ENCODE data around the gene DBF4B.

Gene DBF4B

DNA sequence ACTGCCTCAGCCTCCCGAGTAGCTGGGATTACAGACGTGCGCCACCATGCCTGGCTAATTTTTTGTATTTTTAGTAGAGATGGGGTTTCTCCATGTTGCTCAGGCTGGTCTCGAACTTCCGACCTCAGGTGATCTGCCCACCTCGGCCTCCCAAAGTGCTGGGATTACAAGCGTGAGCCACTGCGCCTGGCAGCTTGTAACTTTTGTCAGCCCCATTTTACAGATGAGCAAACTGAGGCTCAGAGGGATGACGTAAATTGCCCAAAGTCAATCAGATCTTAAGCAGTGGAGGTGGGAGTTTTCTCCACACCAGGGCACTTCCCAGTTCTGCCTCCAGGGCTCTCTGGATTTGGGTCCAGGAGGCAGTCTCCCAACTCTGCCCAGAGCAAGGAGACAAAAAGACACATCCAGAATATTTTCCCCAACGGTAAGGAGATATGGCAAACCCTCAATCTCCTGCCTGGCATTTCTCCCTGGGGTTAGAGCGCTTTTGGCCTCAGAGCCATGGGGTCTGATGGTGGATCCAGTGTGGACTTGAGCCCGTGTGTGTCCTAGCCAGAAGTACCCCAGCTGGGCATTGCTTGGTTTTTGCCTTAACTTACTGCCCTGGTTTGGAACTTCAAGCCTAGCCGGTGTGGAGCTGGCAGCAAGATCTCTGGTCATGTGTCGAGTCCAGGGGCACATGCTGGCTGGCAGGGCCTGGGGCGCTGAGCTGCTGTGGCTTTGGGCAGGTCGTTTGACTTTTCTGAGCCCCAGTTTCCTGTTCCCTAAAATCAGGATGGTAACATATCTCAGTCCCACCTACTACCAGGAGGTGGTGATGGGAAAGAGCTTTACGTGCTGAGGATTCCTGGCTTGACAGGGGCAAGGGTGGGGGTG is 53.7 kb downstream of the DBF4B start:
- no peak for DNase-seq

DNA sequence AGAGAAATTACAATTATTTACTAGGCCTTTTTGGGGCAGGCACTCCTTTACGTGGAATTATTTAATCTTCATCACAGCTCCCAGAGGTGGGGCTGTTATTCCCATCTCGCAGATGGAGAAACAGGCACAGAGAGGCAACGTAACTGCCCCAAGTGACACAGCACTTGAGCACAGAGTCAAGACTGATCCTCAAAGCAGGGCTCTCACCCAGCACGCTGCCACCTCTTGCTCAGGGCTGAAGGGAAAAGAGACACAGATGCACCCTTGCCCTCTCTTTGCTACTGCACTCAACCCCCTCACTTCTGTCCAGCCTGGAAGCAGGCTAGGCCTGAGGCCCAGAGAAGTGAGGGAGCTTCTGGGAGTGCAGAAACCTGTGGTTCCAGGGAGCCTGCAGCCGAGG is 54.7 kb downstream of the DBF4B start:
- no peak for DNase-seq

DNA sequence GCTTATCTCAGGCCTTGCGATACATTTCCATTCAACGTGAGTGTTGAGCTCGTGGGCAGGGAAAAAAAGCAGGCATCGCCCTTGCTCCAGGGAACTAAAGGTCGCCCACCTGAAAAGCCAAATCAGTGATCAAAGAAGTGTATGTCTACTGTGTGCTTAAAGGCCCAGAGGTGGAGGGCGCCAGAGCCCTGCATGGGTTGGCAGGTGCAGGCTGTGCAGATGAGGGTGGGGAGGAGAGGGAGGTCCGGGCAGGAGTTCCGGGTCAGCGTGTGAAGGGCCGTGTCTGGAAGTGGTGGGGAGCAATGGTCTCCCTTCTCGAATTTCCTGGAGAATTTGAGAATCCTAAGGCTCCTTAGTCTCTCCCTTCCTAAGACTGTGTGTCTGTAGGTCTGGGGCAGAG is 57.5 kb downstream of the DBF4B start:
- no peak for DNase-seq

DNA sequence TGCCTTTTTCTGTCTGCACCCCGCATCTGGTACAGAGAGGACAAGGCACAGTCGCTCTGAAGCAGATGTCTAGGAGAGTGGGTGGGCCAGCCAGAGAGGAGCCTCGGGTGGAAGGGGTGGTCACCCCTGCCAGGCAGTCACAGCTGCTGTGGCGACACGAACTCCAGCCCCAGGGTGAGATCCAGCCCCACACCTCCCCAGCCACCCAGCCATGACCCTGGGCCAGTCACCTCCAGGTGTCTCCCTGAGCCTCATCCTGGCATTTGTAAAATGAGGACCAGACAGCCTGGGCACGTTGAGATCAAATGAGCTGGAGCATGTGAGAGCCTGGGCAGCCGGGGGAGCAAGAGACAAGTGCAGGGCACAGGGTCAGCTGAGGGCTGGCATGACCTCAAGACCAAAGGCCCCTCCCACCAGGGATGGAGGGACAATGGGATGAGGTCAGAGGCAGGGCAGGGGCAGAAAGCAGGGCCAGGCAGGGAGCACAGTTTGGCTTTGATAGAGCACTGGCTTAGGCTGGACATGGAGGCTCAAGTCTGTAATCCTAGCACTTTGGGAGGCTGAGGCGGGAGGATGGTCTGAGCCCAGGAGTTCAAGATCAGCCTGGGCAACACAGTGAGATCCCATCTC is 58.1 kb downstream of the DBF4B start:
- no peak for DNase-seq

DNA sequence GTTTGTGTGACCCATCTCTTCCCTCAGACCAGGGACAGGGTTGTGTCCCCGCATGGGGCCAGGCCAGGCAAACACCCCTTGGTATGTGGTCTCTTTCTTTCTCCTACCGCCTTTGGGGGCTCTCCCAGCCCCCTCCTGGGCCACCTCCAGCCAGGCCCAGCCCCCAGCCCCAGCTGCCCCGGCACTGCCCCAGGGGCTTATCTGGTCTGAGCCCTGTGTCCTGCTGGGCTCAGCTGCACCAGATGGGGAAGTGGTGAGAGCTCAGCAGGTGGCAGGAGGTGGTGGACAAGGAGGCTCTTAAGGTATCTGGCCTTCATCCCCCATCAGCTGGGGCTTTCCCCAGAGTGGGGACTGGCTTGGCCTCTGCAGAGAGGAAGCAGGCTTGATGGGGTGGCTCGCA is 59.0 kb downstream of the DBF4B start:
- no peak for DNase-seq

DNA sequence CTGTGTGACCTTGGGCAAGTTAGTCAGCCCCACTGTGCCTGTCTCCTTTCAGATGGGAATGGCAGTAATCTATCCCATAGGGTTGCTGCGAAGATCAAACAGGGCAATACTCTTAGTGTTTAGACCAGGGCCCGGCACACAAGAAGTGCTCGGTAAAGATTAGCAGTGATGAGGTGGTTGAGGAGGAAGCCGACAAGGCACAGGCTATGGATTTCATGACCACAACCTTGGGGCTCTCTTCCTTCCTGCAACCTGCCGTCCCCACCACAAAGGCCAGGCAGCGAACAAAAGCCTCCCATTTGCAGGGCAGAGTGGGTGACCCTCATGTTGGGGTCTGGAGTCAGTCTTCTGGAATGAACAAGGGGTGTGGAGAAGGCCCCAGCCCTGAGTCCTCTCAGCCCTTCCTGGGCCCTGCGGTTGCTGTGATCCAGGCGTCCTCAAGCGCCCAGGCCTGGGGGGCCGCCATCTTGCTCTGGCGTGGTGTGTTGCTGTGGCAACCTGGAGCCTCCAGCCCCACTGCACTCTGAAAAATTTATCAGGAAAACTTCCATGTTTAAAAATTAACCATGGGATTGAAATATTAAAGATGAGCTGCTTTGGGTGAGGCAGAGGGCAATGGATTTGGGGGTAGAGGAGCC is 60.2 kb downstream of the DBF4B start:
- DNase-seq: no peak

DNA sequence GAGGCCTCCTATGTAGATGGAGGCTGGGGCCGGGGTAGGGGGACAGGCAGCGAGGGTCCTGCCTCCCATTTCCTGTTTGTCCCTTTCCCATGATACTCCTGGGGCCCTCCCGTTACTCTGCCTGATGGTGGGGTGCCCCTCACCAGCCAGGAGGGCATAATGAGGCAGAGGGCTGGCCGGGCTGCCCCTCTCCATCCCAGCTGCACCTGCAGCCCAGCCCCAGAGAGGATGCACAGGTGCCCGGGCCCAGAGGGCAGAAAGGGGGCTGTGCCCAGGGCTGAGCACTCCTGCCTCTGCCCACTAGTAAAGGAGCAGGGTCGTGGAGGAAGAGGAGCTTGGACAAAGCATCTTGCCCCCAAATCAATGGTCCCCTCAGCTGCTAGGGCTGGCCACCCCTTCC is 60.8 kb downstream of the DBF4B start:
- DNase-seq: no peak

DNA sequence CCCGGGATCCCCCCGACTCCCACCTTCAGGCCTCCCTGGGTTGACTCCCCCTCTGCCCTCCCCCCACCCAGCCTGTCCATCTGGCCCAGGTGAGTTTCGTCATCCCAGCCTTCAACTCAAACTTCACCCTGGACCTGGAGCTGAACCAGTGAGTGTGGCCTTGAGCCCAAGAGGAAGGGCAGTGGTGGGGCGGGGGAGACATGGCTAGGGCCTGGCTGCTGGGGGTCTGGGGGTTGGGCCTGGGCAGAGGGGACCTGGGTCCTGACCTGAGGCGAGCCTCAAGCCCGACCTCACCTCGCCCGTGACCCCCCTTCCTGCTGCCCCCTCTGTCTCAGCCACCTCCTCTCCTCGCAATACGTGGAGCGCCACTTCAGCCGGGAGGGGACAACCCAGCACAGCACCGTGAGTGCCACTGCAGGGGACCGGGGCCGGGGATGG is 61.2 kb downstream of the DBF4B start:
- DNase-seq: no peak

DNA sequence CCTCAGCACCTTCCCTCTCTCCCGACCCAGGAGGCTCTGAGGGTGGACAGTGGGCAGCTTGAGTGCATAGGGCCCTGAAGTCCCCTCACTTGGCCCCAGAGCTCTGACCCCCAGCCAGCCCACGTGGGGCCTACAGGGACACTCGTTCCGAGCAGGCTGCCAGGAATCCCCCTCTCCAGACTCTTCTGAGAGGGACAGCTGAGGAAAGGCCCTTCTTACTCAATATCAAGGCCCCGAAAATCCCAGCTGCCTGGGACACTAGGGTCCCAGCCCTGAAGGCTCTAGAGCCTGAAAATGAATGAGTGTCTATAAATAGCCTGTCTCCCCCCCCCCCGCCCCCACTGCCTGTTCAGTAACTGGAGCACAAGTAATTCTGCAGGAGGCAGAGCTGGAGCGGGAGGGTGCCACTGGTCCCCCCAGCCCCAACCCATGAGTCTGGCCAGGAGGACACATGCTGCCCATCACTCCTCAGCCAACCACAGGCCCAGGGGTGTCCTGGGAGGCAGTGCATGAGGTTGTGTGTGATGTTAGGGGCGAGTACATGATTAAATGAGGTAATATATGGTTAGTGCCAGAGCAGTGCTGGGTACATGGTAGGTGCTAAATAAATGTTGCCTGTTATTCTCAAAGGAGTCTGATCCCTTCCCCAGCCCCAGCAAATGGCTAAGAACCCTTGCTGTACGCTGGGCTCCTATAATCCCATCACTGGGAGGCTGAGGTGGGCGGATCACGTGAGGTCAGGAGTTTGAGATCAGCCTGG is 61.9 kb downstream of the DBF4B start:
- DNase-seq: no peak

DNA sequence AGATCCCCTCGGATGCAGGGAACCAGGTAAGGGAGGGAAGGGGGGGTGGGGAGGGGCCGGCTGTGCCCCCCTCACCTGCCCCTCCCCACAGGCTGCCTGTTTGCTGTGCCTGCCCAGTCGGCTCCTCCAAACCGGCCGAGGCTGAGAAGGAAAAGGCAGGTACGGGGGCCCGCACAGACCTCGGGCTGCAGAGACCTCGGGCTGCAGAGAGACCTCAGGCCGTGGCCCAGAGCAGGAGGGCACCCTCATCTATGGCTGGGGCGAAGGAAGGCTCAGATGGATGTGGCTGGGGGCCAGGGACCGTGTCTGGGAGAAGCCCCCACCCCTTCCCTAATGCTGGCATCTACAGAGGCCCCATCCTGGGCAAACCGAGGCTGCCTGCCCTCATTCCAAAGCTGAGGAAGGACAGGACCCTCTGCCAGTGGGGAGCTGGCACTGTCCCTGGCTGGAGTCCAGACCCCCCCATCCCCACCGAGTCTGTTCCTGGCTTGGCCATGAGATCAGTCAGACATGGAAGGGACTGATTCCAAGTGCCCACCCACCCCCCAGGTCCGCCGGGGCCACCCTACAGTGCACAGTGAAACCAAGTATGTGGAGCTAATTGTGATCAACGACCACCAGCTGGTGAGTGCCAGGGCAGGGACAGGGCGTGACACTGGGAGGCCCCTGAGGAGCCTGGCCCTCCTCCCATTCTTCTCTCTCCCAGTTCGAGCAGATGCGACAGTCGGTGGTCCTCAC is 64.0 kb downstream of the DBF4B start:
- no peak for DNase-seq

DNA sequence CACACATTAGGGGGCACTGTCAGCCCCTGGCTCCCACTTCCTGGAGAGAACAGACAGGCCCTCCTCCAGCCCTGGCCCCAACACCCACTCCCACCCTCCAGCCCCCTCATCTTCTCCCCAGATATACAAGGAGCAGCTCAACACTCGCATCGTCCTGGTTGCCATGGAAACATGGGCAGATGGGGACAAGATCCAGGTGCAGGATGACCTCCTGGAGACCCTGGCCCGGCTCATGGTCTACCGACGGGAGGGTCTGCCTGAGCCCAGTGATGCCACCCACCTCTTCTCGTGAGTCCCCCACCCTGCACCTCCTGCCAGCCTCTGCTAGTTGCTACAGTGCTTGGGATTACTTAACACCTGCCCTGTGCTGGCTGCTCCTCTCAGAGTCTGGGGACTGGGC is 64.7 kb downstream of the DBF4B start:
- DNase-seq: no peak

DNA sequence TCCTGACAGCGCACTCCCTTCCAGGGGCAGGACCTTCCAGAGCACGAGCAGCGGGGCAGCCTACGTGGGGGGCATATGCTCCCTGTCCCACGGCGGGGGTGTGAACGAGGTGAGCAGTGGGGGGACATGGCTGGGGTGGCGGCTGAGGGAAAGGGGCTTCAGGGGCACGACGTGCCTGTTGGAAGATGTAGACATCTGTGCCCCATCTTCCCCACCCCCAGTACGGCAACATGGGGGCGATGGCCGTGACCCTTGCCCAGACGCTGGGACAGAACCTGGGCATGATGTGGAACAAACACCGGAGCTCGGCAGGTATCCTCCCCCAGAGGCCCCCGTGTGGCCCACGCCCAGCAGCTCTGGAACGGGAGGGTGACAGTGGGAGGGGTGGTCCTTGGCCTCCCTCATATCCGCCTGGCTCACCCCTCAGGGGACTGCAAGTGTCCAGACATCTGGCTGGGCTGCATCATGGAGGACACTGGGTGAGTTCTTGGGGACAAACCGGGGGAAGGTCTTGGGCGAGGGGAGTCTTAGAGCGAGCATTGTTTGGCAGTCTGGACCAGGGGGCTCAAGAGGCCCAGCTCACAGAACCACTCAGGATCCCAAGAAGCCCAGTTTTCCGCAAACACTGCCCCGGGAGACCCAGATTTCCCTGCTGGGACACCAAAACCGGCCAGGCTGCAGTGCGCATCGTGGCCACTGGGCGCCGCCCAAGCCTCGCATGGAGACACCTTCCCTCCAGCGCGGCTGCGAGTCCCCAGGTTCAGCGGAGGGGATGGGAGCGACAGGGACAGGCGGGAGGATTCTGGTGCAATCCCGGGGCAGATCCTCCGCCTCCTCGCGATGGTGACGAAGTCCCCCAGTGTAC is 66.0 kb downstream of the DBF4B start:
- peak; percentile 72 to 85 for DNase-seq

DNA sequence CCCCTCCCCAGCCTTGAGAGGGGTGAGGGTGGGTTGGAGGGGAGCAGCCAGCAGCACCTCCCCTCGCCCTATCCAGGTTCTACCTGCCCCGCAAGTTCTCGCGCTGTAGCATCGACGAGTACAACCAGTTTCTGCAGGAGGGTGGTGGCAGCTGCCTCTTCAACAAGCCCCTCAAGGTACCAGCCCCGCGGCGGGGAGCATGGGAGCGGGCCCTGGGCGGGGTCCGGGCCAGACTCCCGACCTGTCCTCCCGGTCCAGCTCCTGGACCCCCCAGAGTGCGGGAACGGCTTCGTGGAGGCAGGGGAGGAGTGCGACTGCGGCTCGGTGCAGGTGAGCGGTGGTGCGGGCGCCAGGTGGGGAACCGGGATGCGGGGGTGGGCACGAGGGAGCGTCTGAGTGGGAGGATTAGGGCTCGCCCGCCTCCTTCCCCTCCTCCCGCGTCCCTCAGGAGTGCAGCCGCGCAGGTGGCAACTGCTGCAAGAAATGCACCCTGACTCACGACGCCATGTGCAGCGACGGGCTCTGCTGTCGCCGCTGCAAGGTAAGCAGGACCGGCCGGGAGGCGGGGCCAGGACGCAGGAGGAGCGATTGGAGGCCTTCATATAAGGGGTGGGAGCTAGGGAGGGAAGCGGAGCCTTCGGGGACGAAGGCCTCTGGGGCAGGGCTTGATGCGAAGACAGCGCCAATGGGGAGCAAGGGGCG is 66.8 kb downstream of the DBF4B start:
- DNase-seq: peak; percentile 97

DNA sequence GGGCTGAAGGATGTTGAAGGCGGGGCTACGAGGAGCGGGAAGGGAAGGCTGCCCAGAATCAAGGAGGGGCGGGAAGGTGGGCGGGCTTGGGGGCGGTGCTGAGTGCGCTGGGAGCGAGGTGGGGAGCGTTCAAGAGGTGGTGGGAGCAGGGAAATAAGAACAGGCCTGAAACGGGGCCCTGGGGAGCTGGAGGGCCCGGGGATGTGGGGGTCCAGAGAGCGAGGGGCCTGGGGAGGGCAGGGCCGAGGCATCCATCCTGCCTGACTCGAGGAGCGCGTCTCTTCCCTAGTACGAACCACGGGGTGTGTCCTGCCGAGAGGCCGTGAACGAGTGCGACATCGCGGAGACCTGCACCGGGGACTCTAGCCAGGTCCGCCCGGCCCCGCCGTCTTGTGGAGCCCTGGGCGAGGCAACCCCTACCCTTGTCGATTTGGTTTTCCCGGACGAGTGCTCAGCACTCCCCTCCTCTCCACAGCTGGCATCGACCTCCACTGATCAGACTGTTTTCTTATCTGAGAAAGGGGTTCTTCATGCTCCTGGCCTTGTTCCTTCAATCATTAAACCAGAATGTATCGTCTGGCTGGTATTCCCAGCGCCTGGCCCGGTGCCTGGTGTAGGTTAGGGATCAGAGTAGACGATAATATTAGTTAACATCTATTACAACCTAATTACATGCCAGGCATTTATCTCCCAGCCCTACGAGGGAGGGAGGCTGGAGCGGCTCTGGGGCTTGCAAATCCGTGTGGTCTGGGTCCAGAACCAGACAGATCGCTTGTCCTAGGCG is 67.6 kb downstream of the DBF4B start:
- no peak for DNase-seq

DNA sequence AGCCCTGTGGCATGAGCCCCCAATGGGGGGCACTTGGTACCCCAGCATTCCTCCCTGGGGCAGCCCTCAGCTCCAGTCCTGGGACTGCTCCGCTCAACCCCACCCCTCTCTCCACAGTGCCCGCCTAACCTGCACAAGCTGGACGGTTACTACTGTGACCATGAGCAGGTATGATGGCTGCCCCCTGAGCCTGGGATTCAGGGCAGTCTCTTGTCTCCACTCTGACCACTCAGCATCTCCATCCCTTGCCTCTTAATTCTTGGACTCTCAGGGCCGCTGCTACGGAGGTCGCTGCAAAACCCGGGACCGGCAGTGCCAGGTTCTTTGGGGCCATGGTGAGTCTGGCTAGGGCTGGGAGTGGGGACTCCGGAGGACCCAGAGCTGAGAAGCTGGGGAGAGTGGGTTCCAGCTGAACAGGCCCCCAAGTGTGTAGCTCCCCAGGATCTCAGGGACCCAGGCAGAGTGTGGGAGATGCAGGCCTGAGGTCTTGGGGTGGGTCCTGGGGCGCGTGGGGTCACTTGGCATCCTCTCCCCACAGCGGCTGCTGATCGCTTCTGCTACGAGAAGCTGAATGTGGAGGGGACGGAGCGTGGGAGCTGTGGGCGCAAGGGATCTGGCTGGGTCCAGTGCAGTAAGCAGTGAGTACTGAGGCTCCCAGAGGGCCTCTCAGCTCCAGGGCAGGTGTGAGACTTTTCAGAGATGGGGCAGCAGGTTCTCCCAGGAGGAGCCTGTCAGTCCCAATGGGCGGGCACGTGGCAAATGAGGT is 68.3 kb downstream of the DBF4B start:
- DNase-seq: no peak

DNA sequence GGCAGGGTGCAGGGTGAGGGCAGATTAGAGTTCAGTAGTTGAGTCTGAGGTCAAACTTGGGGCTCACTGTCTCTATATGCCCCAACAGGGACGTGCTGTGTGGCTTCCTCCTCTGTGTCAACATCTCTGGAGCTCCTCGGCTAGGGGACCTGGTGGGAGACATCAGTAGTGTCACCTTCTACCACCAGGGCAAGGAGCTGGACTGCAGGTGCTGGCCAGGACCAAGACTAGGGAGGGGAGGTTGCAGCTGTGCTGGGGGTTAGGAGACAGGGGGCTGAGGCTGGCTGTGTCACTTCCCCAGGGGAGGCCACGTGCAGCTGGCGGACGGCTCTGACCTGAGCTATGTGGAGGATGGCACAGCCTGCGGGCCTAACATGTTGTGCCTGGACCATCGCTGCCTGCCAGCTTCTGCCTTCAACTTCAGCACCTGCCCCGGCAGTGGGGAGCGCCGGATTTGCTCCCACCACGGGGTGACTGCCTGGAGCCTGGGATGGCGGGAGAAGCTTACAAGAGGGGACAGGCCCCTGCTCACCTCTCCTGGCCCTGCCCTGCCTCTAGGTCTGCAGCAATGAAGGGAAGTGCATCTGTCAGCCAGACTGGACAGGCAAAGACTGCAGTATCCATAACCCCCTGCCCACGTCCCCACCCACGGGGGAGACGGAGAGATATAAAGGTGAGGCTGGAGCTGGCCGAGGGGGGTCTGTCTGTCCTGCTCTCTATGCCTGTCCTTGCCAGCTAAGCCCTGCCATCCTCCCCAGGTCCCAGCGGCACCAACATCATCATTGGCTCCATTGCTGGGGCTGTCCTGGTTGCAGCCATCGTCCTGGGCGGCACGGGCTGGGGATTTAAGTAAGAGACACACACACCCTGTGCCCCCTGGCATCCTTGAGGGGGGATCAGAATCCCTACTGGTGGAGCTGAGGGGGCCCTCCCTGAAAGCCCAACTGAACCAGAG is 69.2 kb downstream of the DBF4B start:
- DNase-seq: no peak

DNA sequence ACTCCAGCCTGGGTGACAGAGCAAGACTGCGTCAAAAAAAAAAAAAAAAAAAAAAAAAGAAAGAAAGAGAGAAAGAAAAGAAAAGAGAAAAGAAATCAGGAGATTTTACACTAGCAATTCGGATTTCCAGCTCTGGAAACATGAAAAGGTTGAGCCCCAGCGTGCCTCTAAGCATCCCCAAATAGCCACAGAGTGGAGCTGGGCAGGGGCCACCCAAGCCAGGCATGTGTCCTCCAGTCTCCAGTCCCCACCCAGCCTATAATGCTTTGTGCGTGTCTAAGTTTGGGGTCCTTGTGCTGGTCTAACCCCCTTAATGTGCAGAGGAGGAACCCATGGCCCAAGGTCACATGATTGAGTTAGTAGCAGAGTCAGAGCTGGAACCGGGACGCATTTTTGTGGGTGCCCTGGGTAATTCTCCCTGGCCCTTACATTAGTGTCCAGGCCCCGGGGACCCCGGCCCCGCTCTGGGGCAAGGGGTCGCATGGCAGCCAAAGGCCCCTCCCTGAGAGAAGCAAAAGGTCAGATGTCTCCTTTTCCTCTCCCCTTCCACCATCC is 70.3 kb downstream of the DBF4B start:
- no peak for DNase-seq

Data from AML-193 (cell line).